Islet precursor cell (in vitro differentiated cells): Measurements from ENCODE around the gene LRRC37B.
"Not testable (repeated sequence)": the region's sequence is repeated elsewhere in the genome, so short reads cannot be mapped to it uniquely, and the experiment has no call there.

Source experiments
- DNase-seq: peaks from one replicate; pipeline ENCODE4 v3.0.0-alpha.2; 2018

Gene LRRC37B

DNA sequence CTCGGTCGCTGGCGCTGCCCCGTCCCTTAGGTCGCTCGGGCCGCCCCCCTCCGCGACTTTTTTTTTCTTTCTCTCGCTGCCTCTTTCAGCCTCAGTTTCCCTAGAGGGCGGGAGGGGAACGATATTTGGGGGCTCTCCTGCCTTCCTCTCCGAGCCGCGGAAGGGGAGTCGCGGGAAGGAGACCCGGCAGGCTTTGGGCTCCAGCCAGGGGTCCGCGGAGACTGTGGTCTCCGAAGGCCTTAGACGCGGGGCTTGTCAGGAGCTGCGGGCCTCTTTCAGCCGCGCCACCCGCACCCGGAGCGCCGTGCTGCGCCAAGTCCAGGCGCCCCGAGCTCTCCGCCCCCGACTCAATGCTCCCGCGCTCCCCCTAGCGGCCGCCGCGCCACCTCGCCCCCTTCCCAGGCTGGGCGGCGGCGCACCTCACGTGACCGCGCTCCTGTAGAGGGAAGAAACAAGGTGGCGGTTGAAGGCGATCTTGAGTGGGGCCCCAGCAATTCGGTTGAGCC lies at the start of gene LRRC37B:
Gene LRRC37B, plus strand, starts transcription at position 427 of the 506 bp plus-strand sequence. CDS start 14,010 bp downstream, outside the sequence.
- peak; percentile 96 for DNase-seq

DNA sequence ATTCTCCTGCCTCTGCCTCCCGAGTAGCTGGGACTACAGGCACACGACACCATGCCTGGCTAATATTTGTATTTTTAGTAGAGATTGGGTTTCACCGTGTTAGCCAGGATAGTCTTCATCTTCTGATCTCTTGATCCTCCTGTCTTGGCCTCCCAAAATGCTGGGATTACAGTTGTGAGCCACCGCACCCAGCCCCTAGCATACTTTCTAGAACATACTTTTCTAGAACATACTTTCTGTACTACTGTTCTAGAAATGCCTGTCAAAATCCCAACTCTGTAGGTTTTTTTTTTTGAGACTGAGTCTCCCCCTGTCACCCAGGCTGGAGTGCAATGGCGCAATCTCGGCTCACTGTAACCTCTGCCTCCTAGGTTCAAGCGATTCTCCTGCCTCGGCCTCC lies 43.1 kb upstream of the LRRC37B start:
- not testable (repeated sequence) for DNase-seq

GRCh38 chr17:31967648-31968047 lies 39.5 kb upstream of the LRRC37B start:
- DNase-seq: no peak

GRCh38 chr17:31970416-31970815 lies 36.8 kb upstream of the LRRC37B start:
- DNase-seq: not testable (repeated sequence)

DNA sequence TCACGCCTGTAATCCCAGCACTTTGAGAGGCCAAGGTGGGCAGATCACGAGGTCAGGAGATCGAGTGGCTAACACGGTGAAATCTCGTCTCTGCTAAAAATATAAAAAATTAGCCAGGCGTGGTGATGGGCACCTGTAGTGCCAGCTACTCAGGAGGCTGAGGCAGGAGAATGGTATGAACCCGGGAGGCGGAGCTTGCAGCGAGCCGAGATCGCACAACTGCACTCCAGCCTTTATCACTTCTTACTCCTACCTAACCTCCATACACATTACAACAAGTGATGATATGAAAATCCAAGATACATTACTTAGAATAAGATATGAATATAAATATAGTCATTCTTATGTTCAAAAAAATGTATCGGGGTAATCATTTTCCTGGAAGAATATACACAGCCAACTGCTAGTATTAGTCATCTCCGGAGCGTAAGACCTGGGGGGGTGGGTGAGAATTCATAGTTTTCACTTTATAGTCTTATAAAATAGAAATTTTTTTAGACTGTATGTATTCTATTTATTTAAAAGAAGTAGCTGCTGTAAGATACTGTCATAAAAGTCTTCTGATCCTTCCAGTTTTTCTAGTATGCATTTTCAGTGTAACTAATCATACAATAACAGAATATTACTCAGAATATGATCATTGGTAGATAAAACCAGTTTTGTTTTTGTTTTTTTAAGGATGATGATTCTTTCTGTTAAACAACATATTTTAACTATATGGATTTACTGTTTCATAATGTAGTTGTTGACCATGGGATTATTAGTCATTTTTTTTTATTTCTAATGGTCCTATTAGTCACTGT lies 32.7 kb upstream of the LRRC37B start:
- not testable (repeated sequence) for DNase-seq

GRCh38 chr17:31975391-31975790 lies 31.8 kb upstream of the LRRC37B start:
- not testable (repeated sequence) for DNase-seq

DNA sequence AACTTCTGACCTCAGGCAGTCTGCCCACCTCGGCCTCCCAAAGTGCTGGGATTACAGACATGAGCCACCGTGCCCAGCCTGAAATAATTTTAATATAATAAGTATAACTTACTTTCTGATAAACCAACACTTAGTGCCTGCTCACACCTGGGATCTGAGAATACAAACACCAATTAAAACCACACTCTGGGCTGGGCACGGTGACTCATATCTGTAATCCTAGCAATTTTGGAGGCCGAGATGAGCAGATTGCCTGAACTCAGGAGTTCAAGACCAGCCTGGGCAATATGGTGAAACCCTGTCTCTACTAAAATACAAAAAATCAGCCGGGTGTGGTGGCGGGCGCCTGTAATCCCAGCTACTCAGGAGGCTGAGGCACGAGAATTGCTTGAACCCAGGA lies 15.4 kb upstream of the LRRC37B start:
- DNase-seq: not testable (repeated sequence)

DNA sequence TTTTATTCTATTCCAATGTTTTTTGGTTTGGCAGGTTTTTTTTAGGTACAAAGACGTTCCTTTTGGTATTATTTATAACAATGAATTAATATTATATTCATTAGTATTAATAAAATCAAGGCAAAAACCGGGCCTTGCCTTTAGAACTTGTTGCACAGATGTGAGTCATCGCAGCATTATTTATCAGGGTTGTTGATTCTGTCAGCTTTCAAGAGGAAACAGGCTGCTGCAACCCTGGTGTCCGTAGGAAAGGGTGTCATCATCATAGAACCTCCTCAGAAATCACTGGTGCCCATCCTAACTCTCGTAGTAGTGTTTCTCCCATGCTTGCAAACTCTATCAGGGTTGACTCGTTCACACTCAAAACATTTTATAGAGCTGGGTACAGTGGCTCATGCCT lies 10.2 kb upstream of the LRRC37B start:
- DNase-seq: no peak

- peak; percentile 79 for DNase-seq
Measured at GRCh38 chr17:32007463-32008298, 498 bp downstream of the LRRC37B start.

GRCh38 chr17:32009262-32009542 lies 2.0 kb downstream of the LRRC37B start:
- DNase-seq: no peak

GRCh38 chr17:32010114-32010513 lies 2.9 kb downstream of the LRRC37B start:
- no peak for DNase-seq

DNA sequence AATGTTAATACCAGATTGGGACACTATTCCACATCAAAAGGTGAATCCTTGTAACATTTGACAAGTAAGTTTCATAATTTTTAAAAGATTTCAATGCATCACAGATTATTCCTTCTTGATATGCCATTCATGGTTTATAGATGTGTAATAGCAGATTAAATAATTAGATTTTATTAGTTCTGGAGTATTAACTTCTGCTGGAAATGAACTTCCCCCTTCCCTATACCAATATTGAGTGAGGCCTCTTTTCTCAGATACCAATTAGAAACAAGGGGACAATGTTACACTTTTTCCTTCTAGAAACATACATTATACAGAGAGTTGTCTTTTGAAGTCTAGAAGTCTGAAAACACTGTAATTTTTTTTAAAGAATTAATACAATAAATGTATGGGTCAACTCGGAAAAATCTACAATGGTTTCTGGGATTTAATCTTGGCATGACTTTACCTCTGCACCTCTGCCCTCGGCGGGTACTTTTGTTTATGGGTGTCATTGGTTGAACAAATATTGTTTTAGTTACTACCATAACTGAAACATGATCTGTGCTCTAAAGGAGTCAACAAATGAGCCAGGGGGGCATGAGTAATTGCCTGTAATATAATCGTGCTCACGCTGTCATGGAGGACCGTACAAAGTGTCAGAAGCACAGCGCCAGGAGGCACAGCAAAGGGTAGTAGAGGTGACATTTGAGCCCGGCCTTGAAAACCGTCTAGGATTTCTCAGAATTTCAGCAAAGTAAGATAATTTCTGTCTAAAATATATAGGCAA lies 8.2 kb downstream of the LRRC37B start:
- DNase-seq: no peak

- DNase-seq: no peak
Measured at GRCh38 chr17:32016231-32016630, 9.0 kb downstream of the LRRC37B start.

DNA sequence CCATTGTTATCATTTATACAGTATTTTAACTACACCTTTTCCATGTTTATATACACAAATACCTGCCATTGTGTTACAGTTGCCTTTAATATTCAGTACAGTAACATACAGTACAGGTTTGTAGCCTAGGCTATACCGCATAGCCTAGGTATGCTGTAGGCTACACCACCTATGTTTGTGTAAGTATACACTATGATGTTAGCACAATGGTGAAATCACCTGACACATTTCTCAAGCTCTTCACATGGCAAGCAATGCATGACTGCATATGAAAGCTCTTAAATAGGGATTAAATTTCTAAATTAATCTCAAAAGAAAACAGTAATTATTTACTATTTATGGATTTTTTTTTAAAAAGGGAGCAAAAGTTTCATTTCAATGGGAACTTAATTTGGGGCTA lies 12.0 kb downstream of the LRRC37B start:
- DNase-seq: no peak

- DNase-seq: no peak
Measured at GRCh38 chr17:32020943-32021614, 13.9 kb downstream of the LRRC37B start.

- no peak for DNase-seq
Measured at GRCh38 chr17:32021615-32021955, 14.4 kb downstream of the LRRC37B start.

DNA sequence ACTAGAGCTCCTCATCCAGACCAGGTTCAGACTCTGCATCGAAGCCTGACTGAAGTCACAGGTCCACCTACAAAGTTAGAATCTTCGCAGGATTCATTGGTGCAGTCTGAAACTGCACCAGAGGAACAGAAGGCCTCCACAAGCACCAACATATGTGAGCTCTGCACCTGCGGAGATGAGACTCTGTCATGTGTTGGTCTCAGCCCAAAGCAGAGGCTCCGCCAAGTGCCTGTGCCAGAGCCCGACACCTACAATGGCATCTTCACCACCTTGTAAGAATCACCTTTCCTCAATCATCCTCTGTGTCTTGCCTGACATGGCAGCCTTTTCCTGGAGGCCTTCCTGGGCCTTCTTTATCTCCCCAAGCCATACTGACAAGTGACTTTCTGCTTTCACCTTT lies 15.4 kb downstream of the LRRC37B start:
- not testable (repeated sequence) for DNase-seq

DNA sequence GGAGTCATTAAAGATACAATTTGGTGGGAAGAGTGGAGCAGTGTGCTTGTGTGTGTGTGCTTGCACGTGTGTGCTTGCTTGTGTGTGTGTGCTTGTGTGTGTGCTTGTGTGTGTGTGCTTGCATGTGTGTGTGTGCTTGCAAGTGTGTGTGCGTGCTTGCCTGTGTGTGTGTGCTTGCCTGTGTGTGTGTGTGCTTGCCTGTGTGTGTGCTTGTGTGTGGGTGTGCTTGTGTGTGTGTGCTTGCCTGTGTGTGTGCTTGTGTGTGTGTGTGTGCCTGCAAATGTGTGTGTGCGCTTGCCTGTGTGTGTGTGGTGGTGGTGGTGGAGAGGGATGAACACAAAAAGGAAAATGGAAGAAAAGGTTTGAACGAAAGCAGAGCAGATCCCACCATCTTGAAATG lies 20.1 kb downstream of the LRRC37B start:
- not testable (repeated sequence) for DNase-seq

DNA sequence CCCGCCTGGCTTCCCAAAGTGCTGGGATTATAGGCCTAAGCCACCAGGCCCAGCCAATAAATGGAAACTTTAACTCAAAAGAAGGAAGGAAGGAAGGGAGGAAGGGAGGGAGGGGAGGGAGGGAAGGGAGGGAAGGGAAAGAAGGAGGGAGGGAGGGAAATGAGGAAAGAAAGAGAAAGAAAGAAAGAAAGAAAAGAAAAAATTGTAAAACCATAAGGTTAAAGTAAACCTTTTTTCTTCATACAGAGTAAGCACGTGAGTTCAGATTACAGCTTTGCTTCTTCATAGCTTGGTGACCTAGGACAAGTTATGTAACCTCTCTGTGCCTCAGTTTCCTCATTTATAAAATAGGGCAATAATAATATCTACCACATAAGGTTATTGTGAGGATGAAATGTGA lies 26.0 kb downstream of the LRRC37B start:
- DNase-seq: no peak

GRCh38 chr17:32033812-32034211 lies 26.6 kb downstream of the LRRC37B start:
- not testable (repeated sequence) for DNase-seq

- DNase-seq: peak; percentile 23
Measured at GRCh38 chr17:32040246-32040645, 33.1 kb downstream of the LRRC37B start.

GRCh38 chr17:32041306-32041875 lies 34.2 kb downstream of the LRRC37B start:
- DNase-seq: peak; percentile 45
